TTC549 (cell line): ENCODE results near the gene ZSWIM6.

Experiments
- FAIRE-seq: peaks from 2 replicates; lab custom pipeline; 2012; peaks lifted over from hg19 to GRCh38; lab: Jason Lieb, UNC

The ZSWIM6 gene

DNA sequence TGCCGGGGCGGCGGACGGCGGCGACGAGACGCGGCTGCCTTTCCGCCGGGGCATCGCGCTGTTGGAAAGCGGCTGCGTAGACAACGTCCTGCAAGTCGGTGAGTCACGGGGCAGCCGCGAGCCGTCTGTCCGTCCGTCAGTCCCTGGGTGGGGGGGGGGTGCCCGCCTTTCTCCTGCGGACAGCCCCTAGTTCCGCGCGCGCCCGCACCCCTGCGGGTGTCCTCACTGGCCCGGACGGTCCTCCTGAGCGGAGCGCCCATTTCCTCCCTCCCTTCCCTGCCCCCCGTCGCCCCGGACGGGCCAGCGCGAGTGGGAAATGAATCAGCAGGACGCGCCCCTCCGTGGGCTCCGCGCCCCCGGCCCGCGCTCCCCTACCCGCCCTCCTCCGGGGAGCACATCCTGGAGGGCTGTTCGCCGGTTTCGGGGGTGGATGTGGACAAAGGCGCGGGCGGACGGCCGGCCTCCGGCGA is 828 bp downstream of the ZSWIM6 start:
- no peak for FAIRE-seq

GRCh38 chr5:61333321-61333953 is 1.4 kb downstream of the ZSWIM6 start:
- FAIRE-seq: no peak

GRCh38 chr5:61333954-61334867 is 2.2 kb downstream of the ZSWIM6 start:
- FAIRE-seq: no peak

DNA sequence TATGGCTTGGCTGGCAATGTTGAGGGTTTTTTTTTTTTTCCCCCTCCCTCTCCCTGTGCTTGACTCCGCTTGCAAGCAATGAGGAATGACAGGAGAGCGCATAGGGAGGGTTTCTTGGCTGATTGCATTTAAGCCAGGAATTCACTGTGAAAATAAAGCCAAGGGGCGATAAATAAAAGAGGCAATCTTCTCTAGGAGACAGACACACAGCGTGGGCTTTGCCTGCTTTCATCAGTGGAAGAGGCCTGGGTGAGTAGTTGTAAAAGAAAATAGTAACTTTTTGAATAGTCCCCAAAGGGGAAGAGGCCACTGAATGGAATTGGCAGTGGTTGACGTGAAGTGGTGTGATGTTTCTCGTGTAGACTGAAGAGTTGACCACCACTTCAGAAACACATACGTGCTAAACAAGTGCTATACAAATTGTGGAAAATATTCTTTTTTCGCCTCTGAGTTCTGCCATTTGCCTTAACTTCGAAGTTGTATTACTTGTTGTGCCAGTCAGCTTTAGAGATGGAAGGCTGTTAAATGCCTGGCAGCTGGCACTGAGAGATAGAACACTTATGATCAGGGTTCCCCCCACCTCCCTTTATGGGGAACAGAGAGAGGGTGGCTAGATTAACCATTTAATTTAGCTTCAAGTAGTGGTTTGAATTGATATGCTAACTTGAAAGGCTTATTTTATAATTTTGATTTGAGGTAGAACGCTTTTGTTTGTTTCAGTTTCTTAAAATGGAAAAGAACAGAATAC is 3.0 kb downstream of the ZSWIM6 start:
- no peak for FAIRE-seq

DNA sequence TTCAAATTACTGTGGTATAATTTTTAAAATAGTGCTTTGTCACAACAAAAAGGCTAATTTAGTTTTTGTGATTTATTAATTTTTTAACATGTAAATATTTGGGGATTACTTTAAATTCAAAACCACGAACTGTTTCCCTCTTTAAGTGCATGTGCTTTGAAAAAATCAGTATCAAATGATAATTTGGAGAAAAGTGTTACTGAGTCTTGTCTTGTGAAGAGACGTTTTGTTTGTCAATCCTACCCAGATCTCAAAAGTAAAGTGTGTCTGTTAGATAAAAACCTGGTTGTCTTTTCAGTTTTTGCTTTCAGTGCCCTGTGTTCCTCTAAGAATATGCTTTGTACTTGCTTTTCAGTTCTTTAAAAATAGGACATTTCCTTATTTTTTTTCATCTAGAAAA is 7.7 kb downstream of the ZSWIM6 start:
- FAIRE-seq: no peak

DNA sequence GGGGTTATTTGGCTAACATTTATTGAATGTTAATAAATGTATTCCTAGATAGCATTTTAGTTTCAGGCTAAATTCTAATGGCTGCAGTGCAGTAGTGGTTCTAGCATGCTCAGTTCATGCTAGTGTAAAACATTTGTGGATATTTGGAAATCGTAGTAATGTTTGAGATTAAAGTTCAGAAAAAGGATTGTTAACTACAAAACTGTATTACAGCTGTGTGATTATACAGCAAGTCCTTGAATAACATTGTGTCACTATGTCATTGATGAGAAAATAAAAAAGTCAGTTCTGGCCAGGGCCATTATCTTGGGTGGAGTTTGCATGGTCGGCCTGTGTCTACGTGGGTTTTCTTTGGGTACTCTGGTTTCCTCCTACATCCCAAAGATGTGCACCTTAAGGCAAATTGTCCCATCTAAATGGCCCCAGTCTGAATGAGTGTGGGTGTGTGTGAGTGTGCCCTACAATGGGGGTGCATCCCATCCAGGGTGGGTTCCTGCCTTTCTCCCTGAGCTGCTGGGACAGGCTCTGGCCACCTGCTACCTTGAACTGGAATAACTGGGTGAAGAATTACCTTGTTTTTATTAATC is 8.8 kb downstream of the ZSWIM6 start:
- FAIRE-seq: no peak

- FAIRE-seq: no peak
Observed at GRCh38 chr5:61342071-61342501, 10.0 kb downstream of the ZSWIM6 start.

DNA sequence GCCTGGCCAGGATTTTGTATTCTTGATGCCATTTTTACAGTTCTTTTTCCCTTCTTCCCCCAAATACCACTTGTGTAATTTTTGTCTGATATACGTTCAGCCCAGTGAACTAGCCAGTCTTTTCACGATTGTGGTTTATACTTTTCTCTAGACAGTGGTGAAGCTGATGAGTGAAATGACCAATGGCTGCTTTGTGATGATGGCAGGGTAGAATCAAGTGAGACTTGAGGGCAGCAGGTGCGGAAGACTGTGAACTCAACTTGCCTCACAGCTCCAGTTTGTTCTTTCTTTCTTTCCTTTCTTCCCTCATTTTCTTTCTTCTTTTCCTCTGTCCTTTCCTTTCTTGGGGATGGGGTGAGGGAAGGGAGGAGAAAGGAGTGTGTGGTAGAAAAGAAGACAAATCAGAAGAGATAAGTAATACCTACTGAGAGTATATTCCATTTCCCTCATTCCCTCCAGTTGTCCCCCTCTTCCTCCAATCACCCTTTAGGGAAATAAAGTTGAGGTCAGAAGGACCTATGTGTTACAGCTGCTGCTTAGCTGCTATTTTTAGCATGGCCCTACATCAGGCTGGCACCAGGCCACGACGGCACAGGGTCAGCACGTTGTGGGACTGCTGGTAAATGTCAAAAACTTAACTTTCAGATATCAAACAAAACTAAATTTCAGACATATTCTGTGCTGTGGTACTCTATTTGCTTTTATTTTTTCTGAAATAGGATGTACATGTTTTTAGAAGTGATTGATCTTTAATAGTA is 12.3 kb downstream of the ZSWIM6 start:
- no peak for FAIRE-seq

DNA sequence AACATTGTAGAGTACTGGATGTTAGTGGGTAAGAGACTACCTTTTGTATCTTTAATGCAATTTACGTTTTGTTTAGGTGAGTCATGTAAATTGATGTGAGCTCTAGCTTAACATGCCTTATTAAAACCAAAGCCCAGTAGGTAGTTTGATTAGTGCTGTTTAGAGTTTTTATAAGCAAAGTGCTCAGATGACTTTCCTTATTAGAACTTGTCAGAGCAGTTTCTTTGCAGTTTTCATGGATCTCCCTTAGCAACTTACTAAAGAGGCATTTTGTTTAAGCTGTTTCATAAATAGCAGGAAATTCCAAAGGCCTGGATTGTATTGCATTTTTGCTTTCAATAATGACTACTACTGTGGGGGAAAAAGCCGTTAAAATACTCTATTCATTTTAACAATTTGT is 14.5 kb downstream of the ZSWIM6 start:
- FAIRE-seq: no peak

GRCh38 chr5:61347080-61347479 is 15.0 kb downstream of the ZSWIM6 start:
- no peak for FAIRE-seq

- FAIRE-seq: no peak
Observed at GRCh38 chr5:61348447-61348846, 16.4 kb downstream of the ZSWIM6 start.

- no peak for FAIRE-seq
Observed at GRCh38 chr5:61349935-61350334, 17.9 kb downstream of the ZSWIM6 start.

DNA sequence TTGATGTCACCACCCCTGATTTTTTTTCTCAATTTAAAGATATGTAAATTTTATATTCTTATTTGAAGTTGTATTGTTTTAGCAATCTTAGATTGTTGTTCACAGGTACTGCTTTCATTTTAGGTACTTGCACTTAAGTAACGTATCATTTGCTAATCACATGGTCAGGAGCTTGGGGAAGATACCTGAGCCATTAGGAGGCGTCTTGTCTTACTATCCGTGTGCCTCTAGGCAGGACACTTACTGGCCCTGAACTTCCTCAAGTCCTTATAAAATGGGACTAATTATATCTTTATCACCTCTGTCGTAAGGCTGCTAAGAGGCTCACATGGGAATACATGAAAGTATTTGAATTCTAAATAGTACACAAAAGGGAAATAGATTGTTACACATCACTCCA is 18.5 kb downstream of the ZSWIM6 start:
- FAIRE-seq: no peak

DNA sequence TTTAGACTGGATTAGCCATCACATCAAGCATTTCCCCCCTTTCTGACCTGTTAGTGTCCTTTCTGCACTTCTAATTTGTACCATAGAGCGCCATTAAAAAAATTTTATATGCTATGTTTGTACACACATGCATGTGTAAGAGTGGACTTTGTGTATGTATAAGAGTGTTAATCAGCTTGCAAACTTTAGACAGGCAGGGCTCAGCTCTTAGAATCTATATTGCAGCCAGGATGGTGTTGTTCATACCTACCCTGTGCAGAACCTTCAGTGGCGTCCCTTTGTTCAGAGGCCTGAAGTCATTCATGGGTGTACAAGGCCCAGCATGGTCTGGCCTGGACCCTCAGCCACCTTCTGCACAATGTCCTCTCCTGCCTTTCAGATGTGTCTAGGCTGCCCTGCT is 19.7 kb downstream of the ZSWIM6 start:
- no peak for FAIRE-seq

DNA sequence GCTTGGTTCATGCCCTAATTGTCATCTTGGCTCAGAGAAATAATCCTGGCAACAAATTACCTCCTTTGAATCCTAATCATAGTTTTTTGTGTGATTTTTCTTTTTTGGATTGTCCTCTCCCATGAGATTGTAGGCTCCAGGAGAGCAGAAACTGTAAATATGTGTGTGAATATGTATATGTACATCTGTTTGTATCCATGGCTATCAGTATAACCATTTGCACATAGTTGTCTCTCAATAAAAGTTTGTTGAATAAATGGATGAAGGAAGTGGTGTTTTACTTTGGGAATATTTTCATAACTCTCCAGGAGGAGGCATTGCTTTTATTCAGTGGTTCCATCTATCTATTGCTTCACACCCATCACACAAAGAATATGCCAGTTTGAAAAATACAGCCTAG is 20.1 kb downstream of the ZSWIM6 start:
- FAIRE-seq: no peak

- FAIRE-seq: no peak
Observed at GRCh38 chr5:61352612-61353156, 20.6 kb downstream of the ZSWIM6 start.

GRCh38 chr5:61353293-61353692 is 21.2 kb downstream of the ZSWIM6 start:
- no peak for FAIRE-seq

- no peak for FAIRE-seq
Observed at GRCh38 chr5:61354199-61354598, 22.1 kb downstream of the ZSWIM6 start.

DNA sequence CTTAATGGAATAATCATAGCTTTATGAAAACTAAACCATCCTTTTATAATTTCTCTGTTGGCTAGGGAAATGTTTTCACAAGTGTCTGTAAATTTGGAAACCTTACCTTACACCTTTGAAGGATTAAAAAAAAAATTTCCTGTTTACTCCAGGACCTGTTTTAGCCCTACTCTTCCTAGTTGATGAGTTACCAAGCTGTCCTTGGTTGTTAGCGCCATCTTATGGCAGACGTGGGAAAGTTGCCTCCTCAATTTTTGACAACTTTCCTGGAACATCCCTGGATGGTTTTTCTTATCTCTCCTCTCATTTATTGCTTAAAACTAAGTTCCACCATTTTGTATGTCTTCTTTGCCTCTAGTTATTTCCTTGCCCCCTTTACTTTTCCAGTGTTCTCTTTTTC is 25.7 kb downstream of the ZSWIM6 start:
- FAIRE-seq: no peak

DNA sequence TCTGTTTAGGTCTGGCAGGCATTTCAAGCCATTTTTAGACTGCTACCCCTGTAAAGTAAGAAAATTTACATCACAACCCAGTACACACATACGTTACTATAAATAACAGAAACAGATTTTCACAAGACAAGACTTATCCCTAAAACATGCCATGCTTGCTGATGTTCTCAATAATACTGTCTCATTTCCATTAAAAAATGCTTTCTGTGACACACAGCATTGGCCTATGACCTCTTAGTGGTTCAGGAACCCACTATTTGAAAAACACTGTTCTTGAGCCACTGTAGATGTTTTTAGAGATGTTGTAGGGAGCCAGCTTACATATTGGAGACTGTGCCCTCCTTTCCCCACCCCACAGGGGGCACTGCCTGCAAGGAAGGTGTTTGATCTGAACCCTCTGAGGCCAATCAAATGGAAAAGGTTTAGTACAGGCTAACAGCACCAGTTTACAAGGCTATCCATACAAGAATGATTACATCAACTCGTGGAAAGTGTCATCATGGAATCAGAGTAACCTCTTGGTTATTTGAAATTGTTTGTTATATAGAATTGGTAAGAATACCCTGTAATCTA is 30.8 kb downstream of the ZSWIM6 start:
- no peak for FAIRE-seq
